Mucosa of rectum (tissue), 2 donors: ENCODE data around the gene FAM107A.
"Not testable (repeated sequence)": the region's sequence is repeated elsewhere in the genome, so short reads cannot be mapped to it uniquely, and the experiment has no call there.

Experiments used
- H3K27ac ChIP-seq, 2 donors: one replicate each; pipeline ENCODE4 v1.7.0; 2013; ENCODE audit warnings: inconsistent platforms in 2 of 2, low read depth in 2 of 2, low read length in 2 of 2
- H3K27me3 ChIP-seq, 2 donors: one replicate each; pipeline ENCODE4 v1.7.0; 2013; ENCODE audit warnings: low read length in 2 of 2; ENCODE audit not compliant: control insufficient read depth in 2 of 2, insufficient read depth in 2 of 2
- H3K36me3 ChIP-seq, 2 donors: one replicate each; pipeline ENCODE4 v1.7.0; 2013; ENCODE audit warnings: low read length in 2 of 2; ENCODE audit not compliant: control insufficient read depth in 2 of 2, insufficient read depth in 2 of 2
- H3K4me1 ChIP-seq, 2 donors: one replicate each; pipeline ENCODE4 v1.7.0; 2013; ENCODE audit warnings: low read length in 2 of 2, mild to moderate bottlenecking in 1 of 2; ENCODE audit not compliant: control insufficient read depth in 2 of 2, insufficient read depth in 2 of 2
- H3K4me3 ChIP-seq, 2 donors: one replicate each; pipeline ENCODE4 v1.7.0; 2013; ENCODE audit warnings: low read length in 2 of 2
- H3K9ac ChIP-seq, 2 donors: one replicate each; pipeline ENCODE4 v1.7.0; 2013; ENCODE audit warnings: low read length in 2 of 2, low read depth in 1 of 2, mild to moderate bottlenecking in 1 of 2
- H3K9me3 ChIP-seq, 2 donors: one replicate each; pipeline ENCODE4 v1.7.0; 2013; ENCODE audit warnings: low read length in 2 of 2; ENCODE audit not compliant: control insufficient read depth in 2 of 2
- donor health status: healthy.
- donor health status: Normal muscosa, but diverticular disease.

Gene FAM107A

DNA sequence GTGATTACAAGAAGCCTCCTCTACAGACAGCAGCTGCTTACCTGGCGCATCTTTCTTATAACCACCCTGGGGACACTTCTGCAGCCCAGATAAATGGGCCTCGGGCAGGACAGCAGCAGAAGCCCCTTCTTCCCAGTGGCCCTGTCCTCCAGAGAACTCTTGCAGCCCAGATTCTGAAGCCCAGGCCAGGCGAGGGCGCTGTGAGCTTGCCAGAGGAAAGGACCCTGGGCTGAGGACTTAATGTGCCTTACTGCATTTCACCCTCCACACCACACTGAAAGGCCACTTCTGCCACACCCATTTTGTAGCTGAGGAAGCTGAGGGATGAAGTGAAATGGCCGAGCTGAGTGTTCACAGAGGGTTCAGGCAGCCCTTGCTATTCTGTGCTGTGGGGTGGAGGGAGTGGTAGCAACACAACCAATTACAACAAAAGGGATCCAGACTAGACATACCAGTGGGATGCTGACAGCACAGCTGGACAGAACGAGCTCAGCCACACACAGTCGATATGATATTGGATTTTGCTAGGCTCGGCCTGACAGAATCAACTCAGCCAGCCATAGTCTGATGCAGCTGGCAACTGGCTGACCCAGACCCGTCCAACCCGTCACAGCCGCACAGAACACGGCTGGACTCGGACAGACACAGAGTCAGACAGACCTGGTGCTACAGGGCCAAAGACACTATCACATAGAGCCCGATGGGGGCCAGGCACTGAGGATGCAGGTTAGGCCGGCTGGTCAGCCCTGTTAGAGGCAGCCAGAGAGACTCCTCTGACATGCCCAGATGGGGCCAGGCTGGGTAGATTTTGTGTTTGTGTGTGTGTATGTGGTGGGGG, 47.5 kb downstream of the FAM107A start:
- Histone ChIP-seq H3K9me3 (no peaks in the 10 kb centered on the region), H3K36me3 (peaks cover 7 to 33% of the 10 kb centered on the region in 2 donors), H3K27me3 (no peaks in the 10 kb centered on the region), H3K4me1 (peaks cover 10 to 11% of the 10 kb centered on the region in 2 donors), H3K4me3 (no peak overlapping the region), H3K9ac (no peak overlapping the region), H3K27ac (no peak overlapping the region)

GRCh38 chr3:58528629-58529028, 48.6 kb downstream of the FAM107A start:
- H3K4me3 ChIP-seq, result no peak overlapping the region
- H3K9me3 ChIP-seq, result no peaks in the 10 kb centered on the region
- H3K9ac ChIP-seq, result no peak overlapping the region
- peaks cover 10% of the 10 kb centered on the region in 2 donors for H3K4me1 ChIP-seq
- H3K27ac ChIP-seq, result no peak overlapping the region
- H3K27me3 ChIP-seq, result no peaks in the 10 kb centered on the region
- H3K36me3 ChIP-seq, result peaks cover 11 to 36% of the 10 kb centered on the region in 2 donors

DNA sequence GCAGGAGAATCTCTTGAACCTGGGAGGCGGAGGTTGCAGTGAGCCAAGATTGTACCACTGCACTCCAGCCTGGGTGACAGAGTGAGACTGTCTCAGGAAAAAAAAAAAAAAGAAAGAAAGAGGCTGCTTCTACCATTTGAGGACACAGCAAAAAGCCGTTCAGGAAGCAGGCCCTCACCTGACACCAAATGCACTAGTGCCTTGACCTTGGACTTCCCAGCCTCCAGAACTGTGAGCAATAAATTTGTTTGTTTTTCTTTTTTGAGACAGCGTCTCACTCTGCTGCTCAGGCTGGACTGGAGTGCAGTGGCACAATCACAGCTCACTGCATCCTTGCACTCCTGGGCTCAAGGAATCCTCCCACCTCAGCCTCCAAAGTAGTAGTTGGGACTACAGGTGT, 49.8 kb downstream of the FAM107A start:
- H3K9ac ChIP-seq, result not testable (repeated sequence)

DNA sequence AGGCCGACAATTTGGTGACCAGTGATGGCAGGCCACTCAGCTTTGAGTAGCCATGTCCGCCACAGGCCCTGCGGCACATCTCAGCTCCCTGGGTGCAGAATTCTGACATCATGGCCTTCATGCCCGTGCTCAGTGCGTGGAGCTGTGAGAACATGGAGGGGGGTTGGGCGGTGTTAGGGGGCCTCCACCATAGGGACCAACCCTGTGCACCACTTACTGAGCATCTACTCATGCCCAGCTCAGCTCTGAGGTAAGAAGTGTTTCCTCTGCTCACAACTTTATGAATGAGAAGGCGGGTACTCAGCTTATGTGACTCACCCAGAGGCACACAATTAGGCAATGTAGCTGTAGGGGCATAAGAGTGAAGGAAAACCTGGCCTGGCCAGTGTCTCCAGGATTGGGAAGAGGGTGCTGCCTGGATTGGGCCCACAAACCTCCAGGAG, 50.7 kb downstream of the FAM107A start:
- Histone ChIP-seq H3K27me3 (no peaks in the 10 kb centered on the region), H3K4me1 (peaks cover 0 to 1% of the 10 kb centered on the region in 2 donors), H3K9me3 (no peaks in the 10 kb centered on the region), H3K9ac (no peak overlapping the region), H3K27ac (no peak overlapping the region), H3K4me3 (no peak overlapping the region), H3K36me3 (peaks cover 5 to 36% of the 10 kb centered on the region in 2 donors)

More for the DNA sequence above, 49.8 kb downstream of the FAM107A start:
- H3K4me1 ChIP-seq, H3K9me3 ChIP-seq, H3K4me3 ChIP-seq, H3K27me3 ChIP-seq, H3K27ac ChIP-seq: not testable (repeated sequence)
- H3K36me3 ChIP-seq, result peaks cover 5 to 32% of the 10 kb centered on the region in 2 donors

GRCh38 chr3:58524326-58524888, 52.8 kb downstream of the FAM107A start:
- Histone ChIP-seq H3K27ac (no peak overlapping the region), H3K9me3 (no peaks in the 10 kb centered on the region), H3K4me3 (no peak overlapping the region), H3K9ac (no peak overlapping the region), H3K36me3 (peaks cover 11 to 26% of the 10 kb centered on the region in 2 donors), H3K27me3 (no peaks in the 10 kb centered on the region), H3K4me1 (no peaks in the 10 kb centered on the region)

GRCh38 chr3:58522759-58523425, 54.3 kb downstream of the FAM107A start:
- H3K27me3 ChIP-seq, result no peaks in the 10 kb centered on the region
- no peaks in the 10 kb centered on the region for H3K4me1 ChIP-seq
- no peaks in the 10 kb centered on the region for H3K9me3 ChIP-seq
- H3K36me3 ChIP-seq, result peaks cover 12 to 24% of the 10 kb centered on the region in 2 donors
- no peak overlapping the region for H3K9ac ChIP-seq
- H3K27ac ChIP-seq, result no peak overlapping the region
- H3K4me3 ChIP-seq, result no peak overlapping the region

GRCh38 chr3:58521917-58522631, 55.1 kb downstream of the FAM107A start:
- Histone ChIP-seq H3K4me1 (no peaks in the 10 kb centered on the region), H3K9me3 (no peaks in the 10 kb centered on the region), H3K27ac (no peak overlapping the region), H3K36me3 (peaks cover 15 to 23% of the 10 kb centered on the region in 2 donors), H3K27me3 (no peaks in the 10 kb centered on the region), H3K9ac (no peak overlapping the region), H3K4me3 (no peak overlapping the region)

GRCh38 chr3:58521336-58521670, 55.9 kb downstream of the FAM107A start:
- Histone ChIP-seq H3K27me3 (no peaks in the 10 kb centered on the region), H3K4me1 (no peaks in the 10 kb centered on the region), H3K9me3 (no peaks in the 10 kb centered on the region), H3K4me3 (no peak overlapping the region), H3K27ac (no peak overlapping the region), H3K9ac (no peak overlapping the region), H3K36me3 (peaks cover 18 to 25% of the 10 kb centered on the region in 2 donors)

- H3K4me3 ChIP-seq, result no peak overlapping the region
- H3K9me3 ChIP-seq, result no peaks in the 10 kb centered on the region
- H3K36me3 ChIP-seq, result peaks cover 20 to 24% of the 10 kb centered on the region in 2 donors
- H3K27ac ChIP-seq, result no peak overlapping the region
- H3K27me3 ChIP-seq, result no peaks in the 10 kb centered on the region
- H3K4me1 ChIP-seq, result no peaks in the 10 kb centered on the region
- no peak overlapping the region for H3K9ac ChIP-seq
Measured at GRCh38 chr3:58520403-58521335, 56.5 kb downstream of the FAM107A start.
